Mesenchymal stem cell (in vitro differentiated cells and primary cell): Measurements from ENCODE around the gene TOP3A.
"Not testable (repeated sequence)": the region's sequence is repeated elsewhere in the genome, so short reads cannot be mapped to it uniquely, and the experiment has no call there.

Source experiments
- DNase-seq: peaks from one replicate; pipeline ENCODE4 v3.0.0-alpha.2; 2013
- H2AFZ ChIP-seq: one replicate; pipeline ENCODE4 v1.6.1; 2013; ENCODE audit warnings: low read depth, mild to moderate bottlenecking, control low read depth, inconsistent platforms, low read length, moderate library complexity
- H2AK5ac ChIP-seq: 2 replicates; pipeline ENCODE4 v1.6.1; 2013; ENCODE audit warnings: low read length, moderate library complexity, mild to moderate bottlenecking, inconsistent platforms; ENCODE audit not compliant: severe bottlenecking
- H2BK120ac ChIP-seq: one replicate; pipeline ENCODE4 v1.6.1; 2013; ENCODE audit warnings: low read depth, mild to moderate bottlenecking, inconsistent platforms, low read length, moderate library complexity
- H2BK12ac ChIP-seq, 2 experiments: one replicate each; pipeline ENCODE4 v1.6.1; 2013; ENCODE audit warnings: inconsistent platforms in 2 of 2, low read length in 2 of 2, mild to moderate bottlenecking in 2 of 2, moderate library complexity in 2 of 2, control low read depth in 1 of 2
- H2BK15ac ChIP-seq: one replicate; pipeline ENCODE4 v1.6.1; 2013; ENCODE audit warnings: mild to moderate bottlenecking, low read depth, inconsistent platforms; ENCODE audit not compliant: poor library complexity, severe bottlenecking
- H2BK5ac ChIP-seq: 2 replicates; pipeline ENCODE4 v1.6.1; 2013; ENCODE audit warnings: low read depth, mild to moderate bottlenecking, low read length, control low read depth, inconsistent platforms; ENCODE audit not compliant: poor library complexity, severe bottlenecking
- H3K14ac ChIP-seq, 2 experiments: one replicate each; pipeline ENCODE4 v1.6.1; 2013; ENCODE audit warnings: inconsistent platforms in 2 of 2, low read length in 2 of 2, control low read depth in 1 of 2, mild to moderate bottlenecking in 1 of 2, moderate library complexity in 1 of 2
- H3K18ac ChIP-seq, 2 experiments: one replicate each; pipeline ENCODE4 v1.6.1; 2013; ENCODE audit warnings: inconsistent platforms in 2 of 2, low read length in 2 of 2, control low read depth in 1 of 2, low read depth in 1 of 2, mild to moderate bottlenecking in 1 of 2
- H3K23ac ChIP-seq, 2 experiments: one replicate each; pipeline ENCODE4 v1.6.1; 2013; ENCODE audit warnings: inconsistent platforms in 2 of 2, low read length in 2 of 2, mild to moderate bottlenecking in 2 of 2, moderate library complexity in 2 of 2, control low read depth in 1 of 2
- H3K27ac ChIP-seq: 2 replicates; pipeline ENCODE4 v1.5.1; 2013; ENCODE audit warnings: mild to moderate bottlenecking, moderate library complexity, low read length, control low read depth, inconsistent platforms; ENCODE audit not compliant: poor library complexity, severe bottlenecking
- H3K27me3 ChIP-seq, 2 experiments: 2 replicates each; pipeline versions ENCODE4 v1.6.1 to v1.7.0; 2013; ENCODE audit warnings: low read length in 2 of 2, mild to moderate bottlenecking in 2 of 2, moderate library complexity in 2 of 2, control low read depth in 1 of 2, inconsistent platforms in 1 of 2; ENCODE audit not compliant: control insufficient read depth in 1 of 2, insufficient read depth in 1 of 2
- H3K36me3 ChIP-seq, 2 experiments: 2 replicates each; pipeline versions ENCODE4 v1.6.1 to v1.7.0; 2013; ENCODE audit warnings: low read length in 2 of 2, control low read depth in 1 of 2, inconsistent platforms in 1 of 2, low read depth in 1 of 2, mild to moderate bottlenecking in 1 of 2; ENCODE audit not compliant: insufficient read depth in 2 of 2, control insufficient read depth in 1 of 2
- H3K4ac ChIP-seq, 2 experiments: one replicate each; pipeline ENCODE4 v1.6.1; 2013; ENCODE audit warnings: inconsistent platforms in 2 of 2, low read length in 2 of 2, mild to moderate bottlenecking in 2 of 2, moderate library complexity in 2 of 2, control low read depth in 1 of 2, low read depth in 1 of 2
- H3K4me1 ChIP-seq: 2 replicates; pipeline ENCODE4 v1.6.1; 2013; ENCODE audit warnings: low read depth, low read length, control low read depth; ENCODE audit not compliant: control insufficient read depth, insufficient read depth
- H3K4me2 ChIP-seq: 2 replicates; pipeline ENCODE4 v1.6.1; 2013; ENCODE audit warnings: low read length, mild to moderate bottlenecking, inconsistent platforms; ENCODE audit not compliant: poor library complexity, severe bottlenecking
- H3K4me3 ChIP-seq, 2 experiments: 2 replicates each; pipeline versions ENCODE4 v1.5.1 to v1.7.0; 2013; ENCODE audit warnings: low read length in 2 of 2, mild to moderate bottlenecking in 2 of 2, control low read depth in 1 of 2, low read depth in 1 of 2; ENCODE audit not compliant: insufficient read depth in 1 of 2
- H3K79me1 ChIP-seq: replicated peaks from 2 replicates; pipeline ENCODE4 v1.6.1; 2013; ENCODE audit warnings: mild to moderate bottlenecking, control low read depth, low read length, inconsistent platforms; ENCODE audit not compliant: poor library complexity, severe bottlenecking
- H3K9ac ChIP-seq: 2 replicates; pipeline ENCODE4 v1.7.0; 2013; ENCODE audit warnings: mild to moderate bottlenecking, low read length, moderate library complexity
- H3K9me3 ChIP-seq: 2 replicates; pipeline ENCODE4 v1.7.0; 2013; ENCODE audit warnings: mild to moderate bottlenecking, low read length; ENCODE audit not compliant: control insufficient read depth
- H4K8ac ChIP-seq: one replicate; pipeline ENCODE4 v1.6.1; 2013; ENCODE audit warnings: inconsistent platforms, mild to moderate bottlenecking, low read length, moderate library complexity
- H4K91ac ChIP-seq: one replicate; pipeline ENCODE4 v1.6.1; 2013; ENCODE audit warnings: mild to moderate bottlenecking, low read length, inconsistent platforms
- WGBS: methylation state at CpG from one replicate; pipeline ENCODE4 v1.1.7; 2013; ENCODE audit warnings: mixed read lengths; 5-methylcytosine and 5-hydroxymethylcytosine counted together

The TOP3A gene

DNA sequence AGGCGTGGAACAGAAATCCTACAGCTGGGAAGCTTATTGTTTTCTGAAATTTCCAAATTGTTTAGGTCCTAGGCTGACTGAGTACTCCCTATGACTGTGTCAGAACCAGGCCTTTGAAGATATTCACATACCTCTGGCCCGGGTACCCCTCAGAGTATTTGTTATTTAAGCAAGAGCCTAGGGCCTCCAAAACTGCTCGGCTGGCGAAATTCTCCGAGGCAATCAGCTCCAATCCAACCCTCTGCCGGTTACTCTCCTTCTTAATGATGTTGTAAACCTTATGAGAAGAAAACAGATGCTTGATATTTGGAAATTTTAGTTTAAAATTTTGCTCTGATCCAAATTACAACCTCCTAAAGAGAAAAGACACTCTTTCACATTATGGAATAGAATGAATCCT, 38.7 kb upstream of the TOP3A start:
- Histone ChIP-seq H3K9ac (no peak overlapping the region), H3K4me1 (peaks cover 12% of the 10 kb centered on the region), H2BK5ac (no peak overlapping the region), H3K36me3 (peaks cover 20 to 24% of the 10 kb centered on the region in 2 experiments), H3K23ac (no peak overlapping the region), H2AFZ (no peak overlapping the region), H3K4me2 (no peak overlapping the region), H3K18ac (no peak overlapping the region), H2BK15ac (no peak overlapping the region), H3K27me3 (no peaks in the 10 kb centered on the region), H3K4ac (no peak overlapping the region), H3K9me3 (no peaks in the 10 kb centered on the region), H2BK12ac (no peak overlapping the region), H2BK120ac (no peak overlapping the region), H4K8ac (no peak overlapping the region), H3K27ac (no peak overlapping the region), H2AK5ac (no peak overlapping the region), H3K4me3 (no peak overlapping the region), H3K79me1 (peaks cover 7% of the 10 kb centered on the region), H4K91ac (no peak overlapping the region), H3K14ac (no peak overlapping the region)
- 96% methylated on average over 2 of the region's 6 CpGs for WGBS
- no peak for DNase-seq

DNA sequence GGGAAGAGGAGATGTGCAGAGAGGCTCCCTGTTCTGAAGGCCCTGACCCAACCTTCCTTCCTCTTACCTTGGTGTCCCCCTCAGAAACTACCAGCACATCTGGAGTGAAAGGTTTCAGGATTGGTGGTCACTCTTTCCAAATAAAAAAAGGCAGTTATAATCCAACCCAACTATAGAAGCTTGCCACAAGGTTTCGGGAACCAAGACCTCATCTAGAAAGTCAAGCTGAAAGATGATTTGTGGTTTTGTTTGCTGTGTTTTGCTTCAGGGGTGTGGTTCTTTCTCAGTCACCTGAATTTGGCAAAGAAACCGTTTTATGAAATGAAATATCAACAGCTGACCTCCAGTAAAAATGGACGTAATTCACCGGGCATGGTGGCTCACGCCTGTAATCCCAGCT, 29.2 kb upstream of the TOP3A start:
- H2BK15ac ChIP-seq, result no peak overlapping the region
- no peaks in the 10 kb centered on the region for H3K27me3 ChIP-seq
- no peak overlapping the region for H3K18ac ChIP-seq
- peaks cover 2% of the 10 kb centered on the region for H3K79me1 ChIP-seq
- H3K9me3 ChIP-seq, result no peaks in the 10 kb centered on the region
- H3K23ac ChIP-seq, result no peak overlapping the region
- peaks cover 50 to 59% of the 10 kb centered on the region in 2 experiments for H3K36me3 ChIP-seq
- H2BK120ac ChIP-seq, result no peak overlapping the region
- H3K27ac ChIP-seq, result no peak overlapping the region
- no peak overlapping the region for H3K4ac ChIP-seq
- H3K9ac ChIP-seq, result no peak overlapping the region
- no peak overlapping the region for H2BK12ac ChIP-seq
- no peak overlapping the region for H2AK5ac ChIP-seq
- no peak overlapping the region for H2BK5ac ChIP-seq
- no peaks in the 10 kb centered on the region for H3K4me1 ChIP-seq
- H4K91ac ChIP-seq, result no peak overlapping the region
- no peak overlapping the region for H3K14ac ChIP-seq
- 97% methylated on average over 5 of the region's 5 CpGs for WGBS
- H4K8ac ChIP-seq, result no peak overlapping the region
- H3K4me2 ChIP-seq, result no peak overlapping the region
- DNase-seq, result no peak
- no peak overlapping the region for H2AFZ ChIP-seq
- no peak overlapping the region for H3K4me3 ChIP-seq

DNA sequence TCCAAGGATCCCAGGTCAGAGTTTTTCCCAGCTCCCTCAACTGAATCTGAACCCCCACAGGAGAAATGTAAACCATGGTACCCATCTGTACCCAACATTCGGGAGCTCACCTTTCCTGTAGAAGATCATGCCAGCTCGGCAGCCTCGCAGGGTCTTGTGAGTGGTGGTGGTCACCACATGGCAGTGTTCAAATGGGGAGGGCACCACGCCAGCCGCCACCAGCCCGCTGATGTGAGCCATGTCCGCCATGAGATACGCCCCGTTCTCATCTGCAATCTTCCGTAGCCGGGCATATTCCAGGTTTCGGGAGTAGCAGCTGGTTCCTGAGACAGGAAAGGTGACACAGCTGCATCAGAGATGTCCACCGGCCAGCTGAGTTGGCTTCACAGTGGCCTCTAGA, 25.1 kb upstream of the TOP3A start:
- Histone ChIP-seq H2AFZ (no peak overlapping the region), H3K27ac (no peak overlapping the region), H3K4ac (no peak overlapping the region), H3K36me3 (peaks cover 32 to 46% of the 10 kb centered on the region in 2 experiments), H2BK12ac (no peak overlapping the region), H3K4me1 (no peaks in the 10 kb centered on the region), H3K9ac (no peak overlapping the region), H3K18ac (no peak overlapping the region), H3K9me3 (no peaks in the 10 kb centered on the region), H3K4me2 (no peak overlapping the region), H2BK15ac (no peak overlapping the region), H3K14ac (no peak overlapping the region), H3K23ac (no peak overlapping the region), H4K8ac (no peak overlapping the region), H2BK120ac (no peak overlapping the region), H3K27me3 (no peaks in the 10 kb centered on the region), H3K4me3 (no peak overlapping the region), H2BK5ac (no peak overlapping the region), H2AK5ac (no peak overlapping the region), H4K91ac (no peak overlapping the region), H3K79me1 (peaks cover 2% of the 10 kb centered on the region)
- 99% methylated on average over 13 of the region's 13 CpGs for WGBS
- no peak for DNase-seq

DNA sequence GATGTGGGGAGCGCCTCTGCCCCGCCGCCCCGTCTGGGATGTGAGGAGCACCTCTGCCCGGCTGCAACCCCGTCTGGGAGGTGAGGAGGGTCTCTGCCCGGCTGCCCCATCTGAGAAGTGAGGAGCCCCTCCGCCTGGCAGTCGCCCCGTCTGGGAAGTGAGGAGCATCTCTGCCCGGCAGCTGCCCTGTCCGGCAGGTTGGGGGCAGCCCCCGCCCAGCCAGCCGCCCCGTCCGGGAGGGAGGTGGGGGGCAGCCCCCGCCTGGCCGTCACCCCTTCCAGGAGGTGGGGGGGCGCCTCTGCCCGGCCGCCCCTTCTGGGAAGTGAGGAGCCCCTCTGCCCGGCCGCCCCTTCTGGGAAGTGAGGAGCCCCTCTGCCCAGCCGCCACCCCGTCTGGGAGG, 23.4 kb upstream of the TOP3A start:
- not testable (repeated sequence) for H3K79me1 ChIP-seq, H3K4ac ChIP-seq, H3K27ac ChIP-seq, H4K91ac ChIP-seq, H3K23ac ChIP-seq, H3K18ac ChIP-seq, H2BK5ac ChIP-seq, H2BK120ac ChIP-seq, H3K4me3 ChIP-seq, H3K4me2 ChIP-seq, DNase-seq, H2AFZ ChIP-seq, H2BK12ac ChIP-seq, H3K14ac ChIP-seq, H2BK15ac ChIP-seq, H3K9me3 ChIP-seq, H3K9ac ChIP-seq, H2AK5ac ChIP-seq, H3K4me1 ChIP-seq, H3K27me3 ChIP-seq, H4K8ac ChIP-seq
- 98% methylated on average over 14 of the region's 25 CpGs for WGBS
- H3K36me3 ChIP-seq, result peaks cover 35 to 48% of the 10 kb centered on the region in 2 experiments
